AG04450 (cell line): ENCODE measurements around the gene SLC16A6. TPM values are rescaled to one million over a fixed set of nuclear protein-coding genes. Genes with fewer than 3 reads are reported as not detected.
"Not testable (repeated sequence)": the region's sequence is repeated elsewhere in the genome, so short reads cannot be mapped to it uniquely, and the experiment has no call there.

ENCODE experiments used
- CTCF ChIA-PET: fragments of 300-600, 350-600 bp; formaldehyde crosslinking; extraction: SDS; loops from one replicate; lab custom pipeline; 2022; ENCODE audit warnings: antibody characterized with exemption, inconsistent platforms; lab: Charles Lee
- POLR2A ChIA-PET: fragments of 350-600 bp; formaldehyde crosslinking; extraction: SDS; loops from one replicate; lab custom pipeline; 2021; ENCODE audit warnings: antibody characterized with exemption, inconsistent platforms; lab: Yijun Ruan, JAX
- DNase-seq: peaks from one replicate; pipeline ENCODE4 v3.0.0-alpha.2; 2011; ENCODE audit warnings: low read depth, low spot score
- H3K27ac ChIP-seq: one replicate; pipeline ENCODE4 v1.5.1; 2012; ENCODE audit warnings: low read depth, low read length, control low read depth
- H3K27me3 ChIP-seq: one replicate; pipeline ENCODE4 v1.6.0; 2012; ENCODE audit warnings: low read length; ENCODE audit not compliant: control insufficient read depth, insufficient read depth
- H3K4me3 ChIP-seq: 2 replicates; pipeline ENCODE4 v1.5.1; 2011; ENCODE audit warnings: mild to moderate bottlenecking, low read depth, low read length, control low read depth
- H3K9me3 ChIP-seq: 2 replicates; pipeline ENCODE4 v1.5.1; 2012; ENCODE audit warnings: low read length; ENCODE audit not compliant: control insufficient read depth, insufficient read depth
- CTCF ChIP-seq: IDR thresholded peaks from 2 replicates; pipeline ENCODE4 v1.5.1; 2011; ENCODE audit warnings: low read depth, low read length, control low read depth, inconsistent platforms
- polyA plus RNA-seq: library from polyadenylated mRNA; depleted of rRNA; stranded (reverse); fragments of >200 nt; gene quantifications from 2 replicates; pipeline ENCODE4 v1.2.3, GENCODE V29; 2011

The SLC16A6 gene
- polyA plus RNA-seq, 1 experiment: 1.2 TPM

- TF ChIP-seq CTCF: no peak
- ChIA-PET CTCF (interaction anchor here (0.6 to 1.1 kb wide), 3 partner anchors 35 to 84 kb away, joined by 3 to 4 read pairs (median 3); no protein-coding TSS in a partner anchor), POLR2A (no interaction called here)
- Histone ChIP-seq H3K4me3 (no peak overlapping the region), H3K27ac (no peak overlapping the region), H3K27me3 (no peaks in the 10 kb centered on the region), H3K9me3 (no peaks in the 10 kb centered on the region)
- no peak for DNase-seq
Measured at GRCh38 chr17:68314916-68315535, 24.1 kb upstream of the SLC16A6 start.

GRCh38 chr17:68310152-68310551 is 19.2 kb upstream of the SLC16A6 start:
- Histone ChIP-seq H3K4me3 (no peak overlapping the region), H3K9me3 (no peaks in the 10 kb centered on the region; the same call in 1 of the 2 replicates), H3K27ac (no peak overlapping the region), H3K27me3 (no peaks in the 10 kb centered on the region)
- no peak for DNase-seq
- TF ChIP-seq CTCF: no peak
- ChIA-PET POLR2A (no interaction called here), CTCF (interaction anchor here (0.9 kb wide), 1 partner anchor 89 kb away, joined by 5 read pairs; no protein-coding TSS in a partner anchor)

- POLR2A ChIA-PET, DNase-seq, H3K4me3 ChIP-seq, CTCF ChIA-PET, H3K9me3 ChIP-seq, H3K27ac ChIP-seq, H3K27me3 ChIP-seq: not testable (repeated sequence)
Measured at GRCh38 chr17:68309066-68309670, 18.2 kb upstream of the SLC16A6 start.

GRCh38 chr17:68308486-68308885 is 17.6 kb upstream of the SLC16A6 start:
- H3K27ac ChIP-seq, CTCF ChIA-PET, H3K9me3 ChIP-seq, H3K4me3 ChIP-seq, DNase-seq, H3K27me3 ChIP-seq, POLR2A ChIA-PET: not testable (repeated sequence)

- ChIA-PET POLR2A (no interaction called here), CTCF (interaction anchor here (0.6 kb wide), 1 partner anchor 84 kb away, joined by 3 read pairs; no protein-coding TSS in a partner anchor)
- no peaks in the 10 kb centered on the region for H3K27me3 ChIP-seq
- H3K4me3 ChIP-seq: no peak overlapping the region
- no peak for TF ChIP-seq CTCF
- no peak overlapping the region for H3K27ac ChIP-seq
- H3K9me3 ChIP-seq: no peaks in the 10 kb centered on the region; the same call in 1 of the 2 replicates
- DNase-seq: no peak
Measured at GRCh38 chr17:68307443-68307842, 16.5 kb upstream of the SLC16A6 start.

GRCh38 chr17:68306819-68307218 is 15.9 kb upstream of the SLC16A6 start:
- Histone ChIP-seq H3K4me3 (no peak overlapping the region), H3K9me3 (no peaks in the 10 kb centered on the region; the same call in 1 of the 2 replicates), H3K27me3 (no peaks in the 10 kb centered on the region), H3K27ac (no peak overlapping the region)
- CTCF ChIA-PET: interaction anchor here (0.6 kb wide), 1 partner anchor 85 kb away, joined by 3 read pairs; no protein-coding TSS in a partner anchor
- TF ChIP-seq CTCF: no peak
- DNase-seq: no peak
- POLR2A ChIA-PET: no interaction called here
